ENCODE measurements around the gene FSTL4.

FSTL4 gene

GRCh38 chr5:133333326-133334150 lies 278.8 kb downstream of the FSTL4 start:
- in situ Hi-C loops (cut with MboI; ENCODE audit: low sequenced_read_pairs): no loop called here

GRCh38 chr5:133332439-133333024 lies 279.8 kb downstream of the FSTL4 start:
- in situ Hi-C loops (cut with MboI; ENCODE audit: low sequenced_read_pairs): no loop called here

GRCh38 chr5:133331941-133332340 lies 280.4 kb downstream of the FSTL4 start:
- in situ Hi-C loops (cut with MboI; ENCODE audit: low sequenced_read_pairs): no loop called here

DNA sequence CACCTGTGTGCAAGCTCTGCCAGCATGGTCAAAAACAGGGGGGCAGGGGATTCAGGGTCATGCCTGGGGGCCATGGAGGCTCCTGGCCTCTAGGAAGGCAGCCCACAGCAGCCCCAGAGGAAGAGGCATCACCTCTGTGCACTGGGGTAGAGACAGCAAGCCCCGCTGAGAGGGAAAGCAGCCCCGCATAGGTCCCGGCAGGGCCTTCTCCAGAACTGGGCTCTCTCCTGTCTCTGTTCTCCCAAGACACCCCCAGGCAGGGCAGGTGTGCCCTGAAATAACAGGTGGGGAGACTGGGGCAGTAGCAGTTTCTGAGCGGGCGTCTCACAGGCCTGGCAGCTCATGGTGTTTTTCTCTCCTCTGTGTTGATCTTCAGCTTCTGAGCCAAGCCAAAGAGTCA lies 281.4 kb downstream of the FSTL4 start:
- in situ Hi-C loops (cut with MboI; ENCODE audit: low sequenced_read_pairs): no loop called here

GRCh38 chr5:133328800-133329199 lies 283.5 kb downstream of the FSTL4 start:
- in situ Hi-C loops (cut with MboI; ENCODE audit: low sequenced_read_pairs): no loop called here

DNA sequence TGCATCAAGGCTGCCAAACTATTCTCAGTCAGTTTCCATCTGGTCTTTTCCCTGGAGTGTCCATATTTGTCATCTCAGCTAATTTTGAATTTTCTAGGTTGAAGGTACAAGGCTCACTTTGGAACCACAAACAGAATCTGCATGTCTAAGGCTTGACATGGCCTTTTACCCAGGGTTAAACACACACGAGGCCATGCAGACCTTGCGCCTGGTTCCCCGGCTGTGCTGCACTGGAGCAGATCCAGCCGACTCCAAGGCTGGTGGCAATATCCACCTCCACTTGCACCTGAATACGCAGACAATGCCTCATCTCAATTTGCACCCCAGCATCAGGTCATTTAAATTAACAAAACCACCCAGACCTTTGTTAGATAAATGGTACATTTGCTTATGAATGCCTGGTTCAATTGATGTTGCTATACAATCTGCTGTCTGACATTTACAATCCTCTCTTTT lies 284.4 kb downstream of the FSTL4 start:
- in situ Hi-C loops (cut with MboI; ENCODE audit: low sequenced_read_pairs): no loop called here

GRCh38 chr5:133326361-133326760 lies 286.0 kb downstream of the FSTL4 start:
- in situ Hi-C loops (cut with MboI; ENCODE audit: low sequenced_read_pairs): no loop called here

DNA sequence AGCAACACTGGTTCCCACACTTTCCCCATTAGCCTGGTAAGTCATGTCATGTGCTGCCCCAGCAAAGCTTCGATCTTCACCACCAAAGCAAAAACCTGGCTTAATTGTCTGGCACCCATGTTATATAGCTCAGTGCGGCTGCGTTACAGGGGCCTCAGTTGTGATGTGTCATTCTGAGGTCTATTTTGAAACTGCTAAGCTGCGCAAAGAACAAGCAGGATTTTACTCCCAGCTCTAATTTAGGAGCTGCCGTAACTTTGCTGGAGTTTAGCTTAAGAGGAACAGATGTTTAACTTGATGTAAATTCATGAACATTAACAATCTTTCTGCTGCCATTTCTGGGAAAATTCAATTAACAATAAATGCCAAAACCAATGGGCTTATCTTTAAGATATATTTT lies 286.5 kb downstream of the FSTL4 start:
- in situ Hi-C loops (cut with MboI; ENCODE audit: low sequenced_read_pairs): no loop called here

- in situ Hi-C loops (cut with MboI; ENCODE audit: low sequenced_read_pairs): no loop called here
Observed at GRCh38 chr5:133324926-133325325, 287.4 kb downstream of the FSTL4 start.

DNA sequence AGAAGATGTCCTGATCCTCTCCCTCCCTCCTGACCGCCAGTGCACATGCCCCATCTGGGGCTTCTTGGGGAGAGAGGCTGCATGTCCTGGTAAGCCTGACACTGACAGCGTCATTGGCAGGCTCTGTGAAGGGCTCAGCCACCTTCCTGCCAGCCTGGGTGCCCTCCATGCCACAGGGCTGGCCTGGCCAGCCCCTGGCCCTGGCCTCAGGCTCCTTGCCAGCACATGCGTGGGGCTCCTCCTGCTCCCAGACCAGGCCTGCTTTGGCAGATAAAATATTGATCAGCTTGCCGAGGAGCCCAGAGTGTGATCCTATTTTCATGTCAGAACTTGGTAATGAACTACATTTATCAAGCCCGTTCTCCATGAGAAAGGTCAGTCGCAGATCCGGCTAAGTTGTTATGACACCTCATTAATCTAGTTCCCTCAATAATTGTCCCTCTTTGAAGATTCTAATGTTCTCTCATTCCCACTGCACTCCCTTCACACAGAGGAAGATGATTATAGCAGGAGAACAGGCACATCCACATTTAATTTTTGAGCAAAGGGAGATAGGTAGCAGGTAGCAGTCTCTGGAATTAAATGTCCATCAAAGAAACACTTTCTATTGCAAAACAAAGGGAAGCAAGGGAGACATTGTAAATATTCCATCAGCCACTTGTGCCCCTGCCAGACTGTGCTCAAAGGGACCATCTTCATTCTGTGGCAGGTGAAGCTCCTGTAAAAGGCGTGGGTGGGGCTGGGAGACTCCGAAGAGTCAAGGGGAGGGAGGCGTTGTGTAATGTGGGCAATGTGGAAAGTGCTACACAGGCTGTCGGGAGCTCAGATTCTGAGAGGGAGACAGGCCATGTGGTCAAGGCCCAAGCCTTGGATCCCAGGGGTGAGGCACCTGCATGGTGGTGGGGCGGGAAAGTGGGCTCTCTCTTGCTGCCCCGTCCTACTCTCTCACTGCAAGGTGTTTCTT lies 288.6 kb downstream of the FSTL4 start:
- in situ Hi-C loops (cut with MboI; ENCODE audit: low sequenced_read_pairs): no loop called here

- in situ Hi-C loops (cut with MboI; ENCODE audit: low sequenced_read_pairs): no loop called here
Observed at GRCh38 chr5:133322743-133323142, 289.6 kb downstream of the FSTL4 start.

DNA sequence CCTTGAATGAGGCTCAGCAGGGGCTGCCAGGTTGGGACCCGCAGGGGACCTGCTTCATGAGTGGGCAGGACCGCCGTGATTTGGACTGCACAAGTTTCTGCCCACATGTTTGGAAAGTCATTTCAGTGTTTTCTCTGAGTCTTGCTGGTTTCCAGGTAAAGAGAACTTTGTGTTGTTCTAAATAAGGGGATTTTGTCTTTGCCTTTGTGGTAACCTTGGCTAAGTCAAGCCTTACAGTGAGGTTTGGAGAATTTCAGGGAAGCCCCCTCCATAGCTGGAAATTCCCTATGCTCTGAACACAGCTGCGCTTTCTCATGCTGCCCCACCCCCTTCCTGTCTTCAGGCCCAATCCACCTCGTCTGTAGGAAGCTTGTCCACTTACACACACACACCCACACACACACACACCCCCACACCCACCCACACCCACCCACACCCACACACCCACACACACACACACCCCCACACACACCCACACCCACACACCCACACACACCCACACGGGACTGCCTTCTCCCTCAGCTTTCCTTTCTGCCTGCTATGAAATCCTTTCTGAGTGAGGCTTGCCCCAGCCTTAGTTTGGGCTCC lies 290.4 kb downstream of the FSTL4 start:
- in situ Hi-C loops (cut with MboI; ENCODE audit: low sequenced_read_pairs): no loop called here

DNA sequence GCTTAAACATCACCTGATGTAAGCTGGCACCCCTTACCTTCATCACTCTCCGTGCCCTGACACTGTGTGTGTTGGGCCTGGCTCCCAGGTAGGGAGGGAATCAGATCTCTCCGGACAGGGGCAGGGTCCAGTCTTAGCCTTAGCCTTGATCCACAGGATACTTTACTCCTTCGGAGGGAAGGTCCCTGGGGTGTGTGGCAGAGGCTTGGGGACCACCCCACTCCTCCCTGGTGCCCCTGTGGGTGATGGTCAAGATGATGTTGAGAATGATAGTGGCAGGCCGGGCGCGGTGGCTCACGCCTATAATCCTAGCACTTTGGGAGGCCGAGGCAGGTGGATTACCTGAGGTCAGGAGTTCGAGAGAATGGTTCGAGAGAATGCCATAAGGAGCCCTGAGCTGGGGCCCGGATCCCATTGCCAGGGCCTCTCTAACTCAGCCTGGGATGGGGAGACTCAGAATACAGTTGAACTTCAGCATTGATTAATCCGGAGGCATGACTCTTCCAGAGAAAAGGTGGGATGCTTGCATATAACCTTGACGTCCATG lies 291.0 kb downstream of the FSTL4 start:
- in situ Hi-C loops (cut with MboI; ENCODE audit: low sequenced_read_pairs): no loop called here

GRCh38 chr5:133319905-133320520 lies 292.3 kb downstream of the FSTL4 start:
- in situ Hi-C loops (cut with MboI; ENCODE audit: low sequenced_read_pairs): no loop called here

DNA sequence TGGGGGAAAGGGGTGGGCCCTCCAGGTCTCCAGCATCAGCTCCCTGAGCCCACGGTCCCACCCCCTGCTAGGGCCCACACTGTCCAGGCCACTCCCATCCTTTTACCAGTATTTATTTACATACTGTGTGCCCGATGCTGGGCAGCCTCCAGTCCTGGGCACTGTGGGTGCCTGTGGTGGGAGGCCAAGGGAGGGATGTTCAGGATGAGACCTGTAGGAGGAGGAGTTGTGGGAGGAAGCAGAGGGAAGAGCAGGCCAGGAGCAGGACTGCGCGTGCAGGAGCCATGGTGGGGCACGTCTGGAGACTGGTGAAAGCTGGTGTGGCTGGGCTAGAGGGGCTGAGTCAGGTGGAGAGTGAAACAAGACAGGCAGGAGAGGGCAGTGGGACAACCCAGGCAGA lies 293.1 kb downstream of the FSTL4 start:
- in situ Hi-C loops (cut with MboI; ENCODE audit: low sequenced_read_pairs): no loop called here

DNA sequence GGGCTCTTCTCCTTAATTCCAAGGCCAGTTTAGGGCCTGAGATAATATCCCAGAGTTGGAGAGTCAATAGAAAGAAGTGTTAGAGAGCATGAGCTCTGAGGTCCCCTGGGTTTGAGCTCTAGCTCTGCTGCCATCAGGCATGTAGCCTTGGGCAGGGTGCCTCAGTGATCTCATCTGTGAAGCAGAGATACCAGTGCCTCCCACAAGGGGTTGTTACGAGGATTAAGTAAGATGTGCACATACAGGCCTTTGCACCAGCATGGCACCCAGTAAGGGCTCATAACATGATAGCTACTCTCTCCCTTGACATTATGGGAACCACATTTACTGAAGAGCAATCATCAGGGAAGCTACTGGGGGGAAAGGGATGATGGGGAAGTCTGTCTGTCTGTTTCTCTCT lies 294.8 kb downstream of the FSTL4 start:
- in situ Hi-C loops (cut with MboI; ENCODE audit: low sequenced_read_pairs): no loop called here

GRCh38 chr5:133316346-133317343 lies 295.7 kb downstream of the FSTL4 start:
- in situ Hi-C loops (cut with MboI; ENCODE audit: low sequenced_read_pairs): no loop called here

DNA sequence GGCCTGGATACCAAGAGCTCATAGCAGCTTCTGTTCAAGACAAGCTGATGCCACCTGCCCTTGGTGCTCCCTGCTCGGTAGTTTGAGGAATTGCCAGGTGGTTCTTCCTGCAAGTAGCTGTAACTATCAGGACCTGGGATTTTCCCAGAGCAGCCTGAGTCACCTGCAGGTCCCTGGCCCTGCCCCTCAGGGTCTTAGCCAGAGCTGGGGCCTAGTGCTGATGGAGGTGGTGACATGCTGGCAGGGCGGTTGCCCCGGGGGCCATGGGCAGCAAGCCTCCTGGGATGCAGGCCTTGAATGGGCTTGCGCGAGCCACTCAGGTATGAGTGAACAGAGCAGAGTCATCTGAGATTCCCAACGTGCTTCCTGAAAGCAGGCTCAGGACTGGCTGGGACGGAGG lies 298.3 kb downstream of the FSTL4 start:
- in situ Hi-C loops (cut with MboI; ENCODE audit: low sequenced_read_pairs): no loop called here

GRCh38 chr5:133311176-133311575 lies 301.2 kb downstream of the FSTL4 start:
- in situ Hi-C loops (cut with MboI; ENCODE audit: low sequenced_read_pairs): no loop called here

All from HL-60/S4 (cell line).